HEK293 (cell line): ENCODE results near the gene C1orf115.

ENCODE experiments used
- CTCF ChIA-PET: fragments of 350-600 bp; formaldehyde crosslinking; extraction: SDS; loops from one replicate; lab custom pipeline; 2021; ENCODE audit warnings: antibody characterized with exemption; lab: Yijun Ruan, JAX
- POLR2A ChIA-PET: fragments of 300-600 bp; formaldehyde crosslinking; extraction: SDS; loops from one replicate; lab custom pipeline; 2020; ENCODE audit warnings: antibody characterized with exemption, inconsistent platforms; lab: Yijun Ruan, JAX
- H3K27ac ChIP-seq: fragments of 200-500 bp; sonication (Bioruptor generic); 2 replicates; pipeline ENCODE4 v1.5.1; 2014; ENCODE audit warnings: low read depth, low read length, control low read depth, inconsistent platforms; ENCODE audit errors: extremely low read depth
- H3K36me3 ChIP-seq, 2 experiments: fragments of 200-500 bp in 1 of 2; sonication (Bioruptor generic) in 1 of 2; 1 replicate in 1 of 2; 2 replicates in 1 of 2; pipeline ENCODE4 v1.5.1; 2014 to 2017; ENCODE audit warnings: inconsistent platforms in 2 of 2, low read length in 2 of 2; ENCODE audit not compliant: control insufficient read depth in 2 of 2, insufficient read depth in 1 of 2
- H3K4me1 ChIP-seq: fragments of 200-500 bp; sonication (Bioruptor generic); 2 replicates; pipeline ENCODE4 v1.5.1; 2014; ENCODE audit warnings: mild to moderate bottlenecking, low read length, inconsistent platforms; ENCODE audit not compliant: control insufficient read depth, insufficient read depth
- H3K4me3 ChIP-seq: 2 replicates; pipeline ENCODE4 v1.5.1; 2011; ENCODE audit warnings: low read depth, mild to moderate bottlenecking, control low read depth, low read length, moderate library complexity
- H3K9me3 ChIP-seq: fragments of 200-500 bp; sonication (Bioruptor generic); 2 replicates; pipeline ENCODE4 v1.5.1; 2014; ENCODE audit warnings: low read depth, low read length, inconsistent platforms; ENCODE audit not compliant: control insufficient read depth, insufficient read depth
- ATF2 ChIP-seq: fragments of 450-650 bp; formaldehyde crosslinking; IDR thresholded peaks from 2 replicates; pipeline ENCODE4 v1.5.1; 2016; ENCODE audit warnings: missing biosample characterization, missing genetic modification characterization, low read depth
- EGR2 ChIP-seq: fragments of 450-650 bp; formaldehyde crosslinking; IDR thresholded peaks from 2 replicates; pipeline ENCODE4 v1.5.1; 2016; ENCODE audit warnings: low read depth, missing biosample characterization, missing genetic modification characterization
- FEZF1 ChIP-seq: fragments of 450-650 bp; formaldehyde crosslinking; IDR thresholded peaks from 2 replicates; pipeline ENCODE4 v1.5.1; 2016; ENCODE audit warnings: missing biosample characterization, missing genetic modification characterization
- HOXD13 ChIP-seq: sonication (generic); formaldehyde crosslinking; IDR thresholded peaks from 2 replicates; pipeline ENCODE4 v1.8.0; 2022; ENCODE audit warnings: missing genetic modification reagents, borderline replicate concordance
- KLF1 ChIP-seq: fragments of 450-650 bp; formaldehyde crosslinking; IDR thresholded peaks from 2 replicates; pipeline ENCODE4 v1.5.1; 2016; ENCODE audit warnings: missing biosample characterization, missing genetic modification characterization
- KLF7 ChIP-seq: fragments of 450-650 bp; formaldehyde crosslinking; IDR thresholded peaks from 2 replicates; pipeline ENCODE4 v1.5.1; 2016; ENCODE audit warnings: missing biosample characterization, missing genetic modification characterization, borderline replicate concordance
- MEIS1 ChIP-seq: sonication (generic); formaldehyde crosslinking; IDR thresholded peaks from 2 replicates; pipeline ENCODE4 v1.8.1; 2022; ENCODE audit warnings: missing genetic modification reagents, mild to moderate bottlenecking, borderline replicate concordance
- PRDM10 ChIP-seq: fragments of 450-650 bp; formaldehyde crosslinking; IDR thresholded peaks from 2 replicates; pipeline ENCODE4 v1.5.1; 2016; ENCODE audit warnings: missing biosample characterization, missing genetic modification characterization
- TCF7L2 ChIP-seq: IDR thresholded peaks from 2 replicates; pipeline ENCODE4 v1.6.1; 2011; ENCODE audit warnings: low read depth, mild to moderate bottlenecking, inconsistent platforms, low read length, moderate library complexity, borderline replicate concordance
- ZBTB11 ChIP-seq: fragments of 450-650 bp; formaldehyde crosslinking; conservative IDR thresholded peaks from 2 replicates; pipeline ENCODE4 v1.5.1; 2016; ENCODE audit warnings: low read depth, missing biosample characterization, missing genetic modification characterization
- ZEB2 ChIP-seq: fragments of 450-650 bp; formaldehyde crosslinking; IDR thresholded peaks from 2 replicates; pipeline ENCODE4 v1.5.1; 2016; ENCODE audit warnings: missing biosample characterization, missing genetic modification characterization
- ZNF133 ChIP-seq: fragments of 450-650 bp; formaldehyde crosslinking; IDR thresholded peaks from 2 replicates; pipeline ENCODE4 v1.5.1; 2016; ENCODE audit warnings: missing biosample characterization, missing genetic modification characterization
- ZNF155 ChIP-seq: fragments of 450-650 bp; formaldehyde crosslinking; IDR thresholded peaks from 2 replicates; pipeline ENCODE4 v1.5.1; 2016; ENCODE audit warnings: missing biosample characterization, missing genetic modification characterization
- ZNF280D ChIP-seq: fragments of 450-650 bp; formaldehyde crosslinking; IDR thresholded peaks from 2 replicates; pipeline ENCODE4 v1.5.1; 2016; ENCODE audit warnings: missing biosample characterization, missing genetic modification characterization
- ZNF335 ChIP-seq: fragments of 450-650 bp; formaldehyde crosslinking; conservative IDR thresholded peaks from 2 replicates; pipeline ENCODE4 v1.5.1; 2016; ENCODE audit warnings: missing biosample characterization, missing genetic modification characterization
- ZNF362 ChIP-seq: fragments of 450-650 bp; formaldehyde crosslinking; IDR thresholded peaks from 2 replicates; pipeline ENCODE4 v1.5.1; 2016; ENCODE audit warnings: missing biosample characterization, missing genetic modification characterization
- ZNF398 ChIP-seq: fragments of 450-650 bp; formaldehyde crosslinking; IDR thresholded peaks from 2 replicates; pipeline ENCODE4 v1.5.1; 2017; ENCODE audit warnings: missing biosample characterization, missing genetic modification characterization
- ZNF404 ChIP-seq: fragments of 450-650 bp; formaldehyde crosslinking; IDR thresholded peaks from 2 replicates; pipeline ENCODE4 v1.5.1; 2017; ENCODE audit warnings: missing biosample characterization, missing genetic modification characterization
- ZNF707 ChIP-seq: fragments of 450-650 bp; formaldehyde crosslinking; IDR thresholded peaks from 2 replicates; pipeline ENCODE4 v1.5.1; 2016; ENCODE audit warnings: missing biosample characterization, missing genetic modification characterization
- ZNF747 ChIP-seq: fragments of 450-650 bp; formaldehyde crosslinking; IDR thresholded peaks from 2 replicates; pipeline ENCODE4 v1.5.1; 2016; ENCODE audit warnings: missing biosample characterization, missing genetic modification characterization
- ZNF768 ChIP-seq: fragments of 450-650 bp; formaldehyde crosslinking; IDR thresholded peaks from 2 replicates; pipeline ENCODE4 v1.5.1; 2018; ENCODE audit warnings: missing biosample characterization, mild to moderate bottlenecking, missing genetic modification characterization
- ZNF837 ChIP-seq: fragments of 450-650 bp; formaldehyde crosslinking; IDR thresholded peaks from 2 replicates; pipeline ENCODE4 v1.5.1; 2016; ENCODE audit warnings: missing biosample characterization, missing genetic modification characterization

C1orf115 gene

GRCh38 chr1:220687809-220688208 is 2.4 kb upstream of the C1orf115 start (continued):
- no peak for TF ChIP-seq ZBTB11 (tag by site-specific recombination)
- TF ChIP-seq ZNF335 (tag by site-specific recombination), result no peak
- TF ChIP-seq ZNF155 (tag by site-specific recombination), result no peak
- TF ChIP-seq PRDM10 (tag by site-specific recombination), result no peak
- TF ChIP-seq ZEB2, result no peak
- no peak for TF ChIP-seq MEIS1 (CRISPR knock-in tag)

- H3K4me1 ChIP-seq, result peaks cover 2% of the 10 kb centered on the region; the same call in 1 of the 2 replicates
- peak overlapping the region; percentile 83; the same call in 1 of the 2 replicates for H3K4me3 ChIP-seq
- no peak overlapping the region for H3K27ac ChIP-seq
- no peaks in the 10 kb centered on the region for H3K36me3 ChIP-seq
- no peaks in the 10 kb centered on the region for H3K9me3 ChIP-seq
- ChIA-PET CTCF (interaction anchor here (0.6 to 1.9 kb wide), 6 partner anchors 44 to 493 kb away, joined by 3 to 6 read pairs (median 3); partner anchors contain the start of gene MTARC2), POLR2A (no interaction called here)
- no peak for TF ChIP-seq ZNF280D (tag by site-specific recombination)
- TF ChIP-seq ZNF404, result no peak
- TF ChIP-seq ZNF768, result no peak
- no peak for TF ChIP-seq ZNF133 (tag by site-specific recombination)
- TF ChIP-seq ZNF747 (tag by site-specific recombination), result no peak
- TF ChIP-seq ZNF398 (tag by site-specific recombination), result no peak
- no peak for TF ChIP-seq HOXD13 (CRISPR knock-in tag)
- TF ChIP-seq ATF2 (tag by site-specific recombination), result no peak
- TF ChIP-seq ZNF837 (tag by site-specific recombination), result no peak
- no peak for TF ChIP-seq ZNF362
- no peak for TF ChIP-seq FEZF1 (tag by site-specific recombination)
- TF ChIP-seq ZNF707 (tag by site-specific recombination), result no peak
- TF ChIP-seq TCF7L2, result no peak
- TF ChIP-seq KLF1 (tag by site-specific recombination), result no peak
- no peak for TF ChIP-seq EGR2
- no peak for TF ChIP-seq KLF7
Observed at GRCh38 chr1:220689666-220690065, 497 bp upstream of the C1orf115 start.
